ENCODE data around the gene SFMBT2.

Gene SFMBT2

DNA sequence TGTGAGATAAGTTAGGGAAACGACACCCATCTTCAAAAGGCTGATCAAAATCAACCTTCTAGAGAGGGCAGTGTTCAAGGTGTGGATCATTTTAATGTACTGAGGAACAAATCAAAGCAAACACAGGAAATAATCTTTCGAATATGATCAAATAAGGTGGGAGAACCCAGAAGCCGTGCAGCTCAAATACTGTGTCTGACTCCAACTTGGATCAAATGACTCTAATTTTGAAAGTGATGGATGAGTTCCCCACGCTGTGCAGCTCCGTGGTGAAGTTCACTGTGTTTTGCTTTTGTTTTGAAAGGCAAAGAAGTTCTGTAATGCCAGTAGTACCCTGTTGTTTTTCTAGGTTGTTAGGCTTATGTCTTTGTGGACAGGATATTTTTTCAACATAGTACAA, 250.9 kb downstream of the SFMBT2 start:
- Histone ChIP-seq H3K36me3 (ENCODE audit: control insufficient read depth, insufficient read depth, low read length) (peaks cover 3% of the 10 kb centered on the region; the same call in 1 of the 2 replicates), H3K27me3 (ENCODE audit: control insufficient read depth, insufficient read depth, low read length) (no peaks in the 10 kb centered on the region), H3K4me1 (ENCODE audit: control insufficient read depth, insufficient read depth, low read length) (no peaks in the 10 kb centered on the region), H3K27ac (ENCODE audit: low read depth, low read length) (no peak overlapping the region), H3K9ac (ENCODE audit: low read depth, low read length) (no peak overlapping the region), H3K4me3 (ENCODE audit: low read depth, low read length) (no peak overlapping the region), H3K9me3 (ENCODE audit: control insufficient read depth, insufficient read depth, low read length) (no peaks in the 10 kb centered on the region)

DNA sequence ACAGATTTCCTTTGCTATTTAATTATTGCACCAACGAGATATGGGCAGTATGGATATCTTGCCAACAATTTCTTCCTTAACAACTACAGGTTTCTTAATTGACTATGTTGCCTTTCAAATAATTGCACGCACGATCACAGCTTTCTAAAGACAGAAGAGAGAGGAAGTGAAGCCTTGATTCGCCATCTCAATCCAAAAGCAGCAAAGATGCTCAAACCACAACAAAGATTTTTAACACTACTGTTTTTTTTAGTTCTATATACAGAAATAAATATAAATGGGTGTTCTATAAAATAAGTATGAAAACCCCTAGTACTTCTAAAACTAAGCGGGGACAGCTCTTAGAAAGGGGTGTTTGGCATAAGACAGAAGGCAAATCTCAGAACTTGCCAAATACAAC, 251.3 kb downstream of the SFMBT2 start:
- Histone ChIP-seq H3K4me3 (ENCODE audit: low read depth, low read length) (no peak overlapping the region), H3K9me3 (ENCODE audit: control insufficient read depth, insufficient read depth, low read length) (no peaks in the 10 kb centered on the region), H3K36me3 (ENCODE audit: control insufficient read depth, insufficient read depth, low read length) (peaks cover 3% of the 10 kb centered on the region; the same call in 1 of the 2 replicates), H3K9ac (ENCODE audit: low read depth, low read length) (no peak overlapping the region), H3K4me1 (ENCODE audit: control insufficient read depth, insufficient read depth, low read length) (no peaks in the 10 kb centered on the region), H3K27me3 (ENCODE audit: control insufficient read depth, insufficient read depth, low read length) (no peaks in the 10 kb centered on the region), H3K27ac (ENCODE audit: low read depth, low read length) (no peak overlapping the region)

DNA sequence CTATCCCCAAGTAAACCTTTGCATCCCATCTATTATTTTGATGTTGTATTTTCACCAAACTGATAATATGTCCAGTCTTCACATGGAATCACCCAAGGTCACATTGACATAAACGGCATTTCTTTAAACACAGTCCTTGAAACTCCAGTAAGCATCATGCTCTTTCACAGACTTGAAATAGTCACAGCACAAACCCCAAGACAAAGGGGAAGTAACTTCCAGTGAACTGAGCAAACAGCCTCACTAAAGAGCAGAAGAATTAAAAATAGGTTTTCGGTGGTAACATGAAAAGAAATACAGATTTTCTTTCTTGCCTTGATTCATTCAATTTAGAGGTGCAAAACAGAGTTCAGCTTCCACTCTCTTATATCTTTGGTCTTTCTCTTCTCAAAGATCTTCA, 253.7 kb downstream of the SFMBT2 start:
- H3K9ac ChIP-seq (ENCODE audit: low read depth, low read length): no peak overlapping the region
- no peaks in the 10 kb centered on the region for H3K4me1 ChIP-seq (ENCODE audit: control insufficient read depth, insufficient read depth, low read length)
- no peaks in the 10 kb centered on the region for H3K27me3 ChIP-seq (ENCODE audit: control insufficient read depth, insufficient read depth, low read length)
- H3K36me3 ChIP-seq (ENCODE audit: control insufficient read depth, insufficient read depth, low read length): no peaks in the 10 kb centered on the region
- no peaks in the 10 kb centered on the region for H3K9me3 ChIP-seq (ENCODE audit: control insufficient read depth, insufficient read depth, low read length)
- H3K4me3 ChIP-seq (ENCODE audit: low read depth, low read length): no peak overlapping the region
- H3K27ac ChIP-seq (ENCODE audit: low read depth, low read length): no peak overlapping the region

DNA sequence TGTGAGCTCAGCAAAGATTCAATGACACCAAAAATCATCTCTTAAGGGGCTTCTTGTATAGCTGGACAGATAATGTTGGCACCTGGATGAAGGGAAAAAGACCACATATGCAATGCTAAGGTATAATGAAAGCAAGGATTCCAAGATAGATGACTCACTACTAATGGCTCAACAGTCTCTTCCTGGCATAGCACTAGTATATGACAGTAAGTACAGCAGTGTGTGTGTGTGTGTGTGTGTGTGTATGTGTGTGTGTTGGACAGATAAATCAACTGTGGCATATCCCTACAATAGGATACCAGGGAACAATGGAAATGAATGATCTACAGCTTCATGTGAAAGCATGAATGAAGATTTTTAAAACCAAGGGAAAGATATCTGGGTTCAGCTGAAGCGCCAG, 257.1 kb downstream of the SFMBT2 start:
- Histone ChIP-seq H3K36me3 (ENCODE audit: control insufficient read depth, insufficient read depth, low read length) (no peaks in the 10 kb centered on the region), H3K27ac (ENCODE audit: low read depth, low read length) (no peak overlapping the region), H3K27me3 (ENCODE audit: control insufficient read depth, insufficient read depth, low read length) (no peaks in the 10 kb centered on the region), H3K9me3 (ENCODE audit: control insufficient read depth, insufficient read depth, low read length) (no peaks in the 10 kb centered on the region), H3K9ac (ENCODE audit: low read depth, low read length) (no peak overlapping the region), H3K4me1 (ENCODE audit: control insufficient read depth, insufficient read depth, low read length) (no peaks in the 10 kb centered on the region), H3K4me3 (ENCODE audit: low read depth, low read length) (no peak overlapping the region)

DNA sequence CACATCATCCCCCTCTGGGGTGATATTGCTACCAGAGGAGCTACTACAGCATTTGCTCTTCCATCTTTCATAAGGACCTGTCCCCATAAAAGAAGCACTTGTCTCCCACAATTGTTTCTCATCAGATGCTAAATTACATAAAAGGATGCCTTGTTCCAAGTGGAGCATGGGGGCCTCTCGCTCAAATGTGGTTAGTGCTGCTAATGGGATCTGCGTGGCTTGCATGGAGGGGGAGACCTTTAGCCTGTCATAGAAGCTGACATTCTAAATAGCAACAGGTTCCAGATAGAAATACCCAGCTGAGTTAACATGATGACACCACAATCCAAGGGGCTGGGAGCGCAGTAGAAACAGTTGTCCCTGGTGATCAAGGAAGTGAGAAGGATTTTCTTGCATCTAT, 257.9 kb downstream of the SFMBT2 start:
- Histone ChIP-seq H3K27me3 (ENCODE audit: control insufficient read depth, insufficient read depth, low read length) (no peaks in the 10 kb centered on the region), H3K9ac (ENCODE audit: low read depth, low read length) (no peak overlapping the region), H3K4me1 (ENCODE audit: control insufficient read depth, insufficient read depth, low read length) (no peaks in the 10 kb centered on the region), H3K36me3 (ENCODE audit: control insufficient read depth, insufficient read depth, low read length) (no peaks in the 10 kb centered on the region), H3K27ac (ENCODE audit: low read depth, low read length) (no peak overlapping the region), H3K4me3 (ENCODE audit: low read depth, low read length) (no peak overlapping the region), H3K9me3 (ENCODE audit: control insufficient read depth, insufficient read depth, low read length) (no peaks in the 10 kb centered on the region)

DNA sequence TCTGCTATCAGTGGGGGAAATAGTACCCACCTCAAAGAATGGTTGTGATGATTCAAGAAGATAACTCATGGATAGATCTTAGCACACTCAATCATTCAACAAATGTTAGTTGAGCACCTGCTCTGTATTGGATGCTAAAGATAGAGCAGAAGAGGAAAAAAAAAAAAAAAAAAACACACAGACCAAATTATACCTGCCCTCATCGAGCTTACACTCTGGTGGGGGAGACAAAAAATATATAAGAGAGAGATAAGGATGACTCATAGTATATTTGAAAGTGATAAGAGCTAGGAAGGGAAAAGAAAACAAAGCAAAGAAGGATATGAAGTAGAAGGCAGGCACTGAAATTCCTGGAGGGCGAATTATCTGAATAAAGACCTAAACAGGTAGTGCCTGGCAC, 258.5 kb downstream of the SFMBT2 start:
- Histone ChIP-seq H3K9me3 (ENCODE audit: control insufficient read depth, insufficient read depth, low read length) (no peaks in the 10 kb centered on the region), H3K4me3 (ENCODE audit: low read depth, low read length) (no peak overlapping the region), H3K27ac (ENCODE audit: low read depth, low read length) (no peak overlapping the region), H3K27me3 (ENCODE audit: control insufficient read depth, insufficient read depth, low read length) (no peaks in the 10 kb centered on the region), H3K9ac (ENCODE audit: low read depth, low read length) (no peak overlapping the region), H3K4me1 (ENCODE audit: control insufficient read depth, insufficient read depth, low read length) (no peaks in the 10 kb centered on the region), H3K36me3 (ENCODE audit: control insufficient read depth, insufficient read depth, low read length) (no peaks in the 10 kb centered on the region)

DNA sequence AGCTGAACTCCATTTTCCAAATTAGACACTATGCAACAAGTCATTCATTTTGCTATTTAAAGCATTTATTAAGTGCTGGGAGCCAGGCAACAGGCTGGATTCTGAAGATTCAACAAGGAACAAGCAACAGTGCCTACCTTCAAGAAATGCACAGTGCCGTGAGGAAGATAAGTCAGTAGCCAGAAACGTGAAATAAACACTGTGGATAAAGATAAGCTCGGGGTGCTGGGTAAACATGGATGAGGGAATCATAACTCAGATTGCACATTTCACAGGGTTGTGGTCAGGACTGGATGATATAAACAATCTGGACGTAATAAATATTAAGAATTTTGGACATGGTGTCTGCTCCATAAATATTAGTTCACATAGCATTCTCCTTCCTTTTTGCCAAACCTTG, 259.3 kb downstream of the SFMBT2 start:
- peaks cover 6% of the 10 kb centered on the region; the same call in 1 of the 2 replicates for H3K4me1 ChIP-seq (ENCODE audit: control insufficient read depth, insufficient read depth, low read length)
- H3K9ac ChIP-seq (ENCODE audit: low read depth, low read length): no peak overlapping the region
- H3K9me3 ChIP-seq (ENCODE audit: control insufficient read depth, insufficient read depth, low read length): no peaks in the 10 kb centered on the region
- no peaks in the 10 kb centered on the region for H3K27me3 ChIP-seq (ENCODE audit: control insufficient read depth, insufficient read depth, low read length)
- no peak overlapping the region for H3K4me3 ChIP-seq (ENCODE audit: low read depth, low read length)
- no peak overlapping the region for H3K27ac ChIP-seq (ENCODE audit: low read depth, low read length)
- H3K36me3 ChIP-seq (ENCODE audit: control insufficient read depth, insufficient read depth, low read length): no peaks in the 10 kb centered on the region

DNA sequence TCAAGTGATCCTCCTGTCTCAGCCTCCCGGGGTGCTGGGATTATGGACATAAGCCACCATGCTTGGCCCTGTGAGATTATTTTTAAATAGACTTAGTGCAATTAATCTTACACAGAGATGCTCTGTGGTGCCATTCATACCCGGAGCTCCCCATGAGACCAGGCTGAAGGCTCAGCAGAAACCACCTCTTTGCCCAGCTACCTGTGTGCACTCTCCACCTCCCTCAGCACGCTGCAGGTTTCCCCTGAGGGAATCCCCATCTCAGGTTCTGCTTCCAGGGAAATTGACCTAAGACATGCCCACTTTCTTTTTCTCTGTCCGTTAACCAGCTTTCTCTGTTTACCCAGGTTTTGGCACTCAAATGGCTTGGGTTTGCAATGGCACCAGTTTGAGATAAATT, 260.5 kb downstream of the SFMBT2 start:
- H3K4me1 ChIP-seq (ENCODE audit: control insufficient read depth, insufficient read depth, low read length): peaks cover 6% of the 10 kb centered on the region; the same call in 1 of the 2 replicates
- no peaks in the 10 kb centered on the region for H3K27me3 ChIP-seq (ENCODE audit: control insufficient read depth, insufficient read depth, low read length)
- no peaks in the 10 kb centered on the region for H3K9me3 ChIP-seq (ENCODE audit: control insufficient read depth, insufficient read depth, low read length)
- H3K4me3 ChIP-seq (ENCODE audit: low read depth, low read length): no peak overlapping the region
- no peaks in the 10 kb centered on the region for H3K36me3 ChIP-seq (ENCODE audit: control insufficient read depth, insufficient read depth, low read length)
- H3K9ac ChIP-seq (ENCODE audit: low read depth, low read length): no peak overlapping the region
- no peak overlapping the region for H3K27ac ChIP-seq (ENCODE audit: low read depth, low read length)

DNA sequence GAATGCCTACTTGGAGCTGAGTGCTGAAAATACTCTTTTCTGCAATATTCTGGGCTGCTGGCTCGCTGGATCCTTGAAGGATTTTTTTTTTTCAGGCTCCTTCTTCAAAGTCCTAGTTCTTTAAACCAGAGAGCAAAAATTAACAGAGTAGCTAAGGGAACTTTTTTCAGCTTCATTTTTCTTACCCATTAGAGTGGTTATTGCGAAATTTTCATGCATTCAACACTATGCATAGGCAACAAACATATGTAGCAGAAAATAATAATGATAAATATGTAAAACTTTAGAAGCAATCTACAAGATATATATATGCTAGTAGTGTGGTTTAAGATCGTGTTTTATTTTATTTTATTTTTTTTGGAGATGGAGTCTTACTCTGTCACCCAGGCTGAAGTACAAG, 264.6 kb downstream of the SFMBT2 start:
- no peak overlapping the region for H3K4me3 ChIP-seq (ENCODE audit: low read depth, low read length)
- no peaks in the 10 kb centered on the region for H3K27me3 ChIP-seq (ENCODE audit: control insufficient read depth, insufficient read depth, low read length)
- H3K4me1 ChIP-seq (ENCODE audit: control insufficient read depth, insufficient read depth, low read length): peaks cover 6% of the 10 kb centered on the region; the same call in 1 of the 2 replicates
- no peaks in the 10 kb centered on the region for H3K36me3 ChIP-seq (ENCODE audit: control insufficient read depth, insufficient read depth, low read length)
- H3K27ac ChIP-seq (ENCODE audit: low read depth, low read length): no peak overlapping the region
- no peak overlapping the region for H3K9ac ChIP-seq (ENCODE audit: low read depth, low read length)
- H3K9me3 ChIP-seq (ENCODE audit: control insufficient read depth, insufficient read depth, low read length): no peaks in the 10 kb centered on the region

DNA sequence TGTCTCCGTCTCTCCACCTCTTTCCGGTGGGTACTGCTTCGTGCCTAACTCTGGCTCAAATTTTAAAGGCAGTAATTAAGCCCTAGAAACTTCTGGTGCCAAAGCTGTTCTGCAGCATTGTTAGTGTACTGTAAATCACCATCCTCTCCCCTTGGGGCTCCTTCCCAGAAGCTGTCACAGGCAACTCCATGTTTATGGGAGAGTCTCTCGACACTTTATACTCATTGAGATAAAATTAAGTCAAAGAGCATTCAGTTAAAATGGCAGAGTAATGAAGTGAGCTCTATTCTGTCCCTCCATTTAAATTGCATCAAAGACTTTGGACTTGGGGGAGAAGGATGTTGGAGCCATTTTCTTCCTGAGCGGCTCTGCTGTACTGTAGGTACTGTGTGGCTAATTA, 274.8 kb downstream of the SFMBT2 start:
- H3K4me1 ChIP-seq (ENCODE audit: control insufficient read depth, insufficient read depth, low read length): no peaks in the 10 kb centered on the region
- no peak overlapping the region for H3K9ac ChIP-seq (ENCODE audit: low read depth, low read length)
- no peaks in the 10 kb centered on the region for H3K36me3 ChIP-seq (ENCODE audit: control insufficient read depth, insufficient read depth, low read length)
- no peak overlapping the region for H3K27ac ChIP-seq (ENCODE audit: low read depth, low read length)
- no peak overlapping the region for H3K4me3 ChIP-seq (ENCODE audit: low read depth, low read length)
- no peaks in the 10 kb centered on the region for H3K27me3 ChIP-seq (ENCODE audit: control insufficient read depth, insufficient read depth, low read length)
- H3K9me3 ChIP-seq (ENCODE audit: control insufficient read depth, insufficient read depth, low read length): no peaks in the 10 kb centered on the region

DNA sequence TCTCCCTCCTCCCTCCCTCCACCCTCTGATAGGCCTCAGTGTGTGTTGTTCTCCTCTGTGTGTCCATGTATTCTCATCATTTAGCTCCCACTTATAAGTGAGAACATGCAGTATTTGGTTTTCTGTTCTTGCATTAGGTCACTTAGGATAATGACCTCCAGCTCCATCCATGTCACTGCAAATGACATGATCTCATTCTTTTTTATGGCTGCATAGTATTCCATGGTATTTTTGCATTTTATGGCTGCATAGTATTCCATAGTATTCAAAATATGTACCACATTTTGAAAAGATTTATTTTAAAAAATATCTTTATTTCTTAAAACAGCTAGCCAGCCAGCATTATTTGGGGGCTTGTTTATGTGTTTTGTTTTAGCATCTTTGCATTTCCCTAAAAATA, 275.6 kb downstream of the SFMBT2 start:
- no peak overlapping the region for H3K4me3 ChIP-seq (ENCODE audit: low read depth, low read length)
- no peaks in the 10 kb centered on the region for H3K36me3 ChIP-seq (ENCODE audit: control insufficient read depth, insufficient read depth, low read length)
- no peaks in the 10 kb centered on the region for H3K9me3 ChIP-seq (ENCODE audit: control insufficient read depth, insufficient read depth, low read length)

DNA sequence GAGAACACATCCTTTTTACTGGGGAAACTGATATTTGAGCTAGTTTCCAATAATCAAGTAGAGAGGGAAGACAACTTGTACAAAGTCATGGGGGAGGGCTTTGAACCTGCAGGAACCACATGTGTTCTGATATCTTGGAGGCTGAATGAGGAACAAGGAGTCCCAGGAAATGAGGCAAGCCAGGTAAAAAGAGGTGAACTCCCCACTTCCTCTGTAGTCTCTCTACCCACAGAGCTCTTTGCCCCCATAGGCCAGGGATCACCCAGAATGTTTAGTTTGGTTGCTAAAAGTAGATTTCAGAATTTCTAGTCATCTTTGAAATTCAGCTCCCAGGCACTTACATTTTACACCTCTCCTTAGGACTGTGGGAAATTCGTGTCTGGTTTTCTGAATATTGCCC, 276.4 kb downstream of the SFMBT2 start:
- H3K4me3 ChIP-seq (ENCODE audit: low read depth, low read length): no peak overlapping the region
- H3K27me3 ChIP-seq (ENCODE audit: control insufficient read depth, insufficient read depth, low read length): no peaks in the 10 kb centered on the region
- H3K36me3 ChIP-seq (ENCODE audit: control insufficient read depth, insufficient read depth, low read length): no peaks in the 10 kb centered on the region
- H3K9me3 ChIP-seq (ENCODE audit: control insufficient read depth, insufficient read depth, low read length): no peaks in the 10 kb centered on the region
- H3K27ac ChIP-seq (ENCODE audit: low read depth, low read length): no peak overlapping the region
- H3K9ac ChIP-seq (ENCODE audit: low read depth, low read length): no peak overlapping the region
- no peaks in the 10 kb centered on the region for H3K4me1 ChIP-seq (ENCODE audit: control insufficient read depth, insufficient read depth, low read length)

More for the DNA sequence above, 275.6 kb downstream of the SFMBT2 start:
- Histone ChIP-seq H3K27me3 (ENCODE audit: control insufficient read depth, insufficient read depth, low read length) (no peaks in the 10 kb centered on the region), H3K9ac (ENCODE audit: low read depth, low read length) (no peak overlapping the region), H3K27ac (ENCODE audit: low read depth, low read length) (no peak overlapping the region), H3K4me1 (ENCODE audit: control insufficient read depth, insufficient read depth, low read length) (no peaks in the 10 kb centered on the region)
